Smooth muscle cell (in vitro differentiated cells): ENCODE data around the gene BLM. TPM values are rescaled to one million over a fixed set of nuclear protein-coding genes. Genes with fewer than 3 reads are reported as not detected.

ENCODE experiments used
- DNase-seq: peaks from one replicate; lab custom pipeline; 2025; ENCODE audit not compliant: unreplicated experiment; lab: John Stamatoyannopoulos, UW
- H2AFZ ChIP-seq: fragments of 200-600 bp; sonication (generic); 2 replicates; pipeline ENCODE4 v1.6.0; 2016; ENCODE audit warnings: antibody characterized with exemption, low read depth, mild to moderate bottlenecking
- H3F3A ChIP-seq: fragments of 200-600 bp; sonication (generic); 2 replicates; pipeline ENCODE4 v1.6.0; 2017; ENCODE audit warnings: antibody characterized with exemption, low read depth
- H3K27ac ChIP-seq: fragments of 200-600 bp; sonication (generic); 2 replicates; pipeline ENCODE4 v1.5.1; 2016; ENCODE audit warnings: low read depth, mild to moderate bottlenecking
- H3K27me3 ChIP-seq: fragments of 200-600 bp; sonication (generic); 2 replicates; pipeline ENCODE4 v1.6.1; 2016; ENCODE audit warnings: low read depth, mild to moderate bottlenecking
- H3K36me3 ChIP-seq: fragments of 200-600 bp; sonication (generic); 2 replicates; pipeline ENCODE4 v1.5.1; 2016; ENCODE audit warnings: low read depth
- H3K4me1 ChIP-seq: fragments of 200-600 bp; sonication (generic); 2 replicates; pipeline ENCODE4 v1.5.1; 2016; ENCODE audit warnings: low read depth
- H3K4me2 ChIP-seq: fragments of 200-600 bp; sonication (generic); 2 replicates; pipeline ENCODE4 v1.6.0; 2016; ENCODE audit warnings: mild to moderate bottlenecking
- H3K4me3 ChIP-seq: fragments of 200-600 bp; sonication (generic); 2 replicates; pipeline ENCODE4 v1.5.1; 2016; ENCODE audit warnings: mild to moderate bottlenecking
- H3K79me2 ChIP-seq: fragments of 200-600 bp; sonication (generic); 2 replicates; pipeline ENCODE4 v1.6.0; 2016; ENCODE audit warnings: low read depth, mild to moderate bottlenecking
- H3K9ac ChIP-seq: fragments of 200-600 bp; sonication (generic); 2 replicates; pipeline ENCODE4 v1.6.0; 2016; ENCODE audit warnings: low read depth
- H3K9me3 ChIP-seq: fragments of 200-600 bp; sonication (generic); replicated peaks from 2 replicates; pipeline ENCODE4 v1.5.1; 2016; ENCODE audit warnings: low read depth
- H4K20me1 ChIP-seq: fragments of 200-600 bp; sonication (generic); 2 replicates; pipeline ENCODE4 v1.6.0; 2016; ENCODE audit warnings: low read depth
- WGBS: methylation state at CpG from one replicate; pipeline ENCODE4 v1.1.7; 2016; ENCODE audit warnings: low lambda C conversion rate; 5-methylcytosine and 5-hydroxymethylcytosine counted together
- polyA plus RNA-seq: library from polyadenylated mRNA; unstranded; fragments of >200 nt; fragmentation: Nextera tagmentation; extraction: Ambion mirVana; gene quantifications from 2 replicates; pipeline ENCODE4 v1.2.1, GENCODE V29; 2016
- total RNA-seq: library from RNA; depleted of rRNA; stranded (reverse); fragments of >200 nt; gene quantifications from 2 replicates; pipeline ENCODE4 v1.2.3, GENCODE V29; 2014
- TF ChIP-seq, protein P1 (sequence below): fragments of 200-600 bp; sonication (generic); IDR thresholded peaks from 2 replicates; pipeline ENCODE4 v1.5.1; 2017; ENCODE audit warnings: borderline replicate concordance, mild to moderate bottlenecking, antibody characterized with exemption; ENCODE audit not compliant: insufficient read depth, poor library complexity, severe bottlenecking

Gene BLM
- total and polyA plus RNA-seq, 2 experiments from 2014 or later = 3.1 to 4.9 TPM

GRCh38 chr15:90705212-90705611 lies 11.9 kb upstream of the BLM start:
- Histone ChIP-seq H2AFZ (no peak overlapping the region), H3K79me2 (no peaks in the 10 kb centered on the region), H3K4me1 (no peaks in the 10 kb centered on the region), H3K27me3 (no peaks in the 10 kb centered on the region), H3K36me3 (no peaks in the 10 kb centered on the region), H3K27ac (no peak overlapping the region), H3K4me3 (no peak overlapping the region), H4K20me1 (no peaks in the 10 kb centered on the region), H3F3A (no peaks in the 10 kb centered on the region), H3K9me3 (no peaks in the 10 kb centered on the region), H3K9ac (no peak overlapping the region), H3K4me2 (no peak overlapping the region)
- WGBS = 95% methylated on average over 4 of the region's 4 CpGs
- no peak for DNase-seq
- TF ChIP-seq, protein P1, sequence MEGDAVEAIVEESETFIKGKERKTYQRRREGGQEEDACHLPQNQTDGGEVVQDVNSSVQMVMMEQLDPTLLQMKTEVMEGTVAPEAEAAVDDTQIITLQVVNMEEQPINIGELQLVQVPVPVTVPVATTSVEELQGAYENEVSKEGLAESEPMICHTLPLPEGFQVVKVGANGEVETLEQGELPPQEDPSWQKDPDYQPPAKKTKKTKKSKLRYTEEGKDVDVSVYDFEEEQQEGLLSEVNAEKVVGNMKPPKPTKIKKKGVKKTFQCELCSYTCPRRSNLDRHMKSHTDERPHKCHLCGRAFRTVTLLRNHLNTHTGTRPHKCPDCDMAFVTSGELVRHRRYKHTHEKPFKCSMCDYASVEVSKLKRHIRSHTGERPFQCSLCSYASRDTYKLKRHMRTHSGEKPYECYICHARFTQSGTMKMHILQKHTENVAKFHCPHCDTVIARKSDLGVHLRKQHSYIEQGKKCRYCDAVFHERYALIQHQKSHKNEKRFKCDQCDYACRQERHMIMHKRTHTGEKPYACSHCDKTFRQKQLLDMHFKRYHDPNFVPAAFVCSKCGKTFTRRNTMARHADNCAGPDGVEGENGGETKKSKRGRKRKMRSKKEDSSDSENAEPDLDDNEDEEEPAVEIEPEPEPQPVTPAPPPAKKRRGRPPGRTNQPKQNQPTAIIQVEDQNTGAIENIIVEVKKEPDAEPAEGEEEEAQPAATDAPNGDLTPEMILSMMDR = no peak

GRCh38 chr15:90706394-90707327 lies 10.5 kb upstream of the BLM start:
- H3K4me1 ChIP-seq = no peaks in the 10 kb centered on the region
- H3K79me2 ChIP-seq = no peaks in the 10 kb centered on the region
- H3K9me3 ChIP-seq = no peaks in the 10 kb centered on the region
- H3F3A ChIP-seq = no peaks in the 10 kb centered on the region
- no peak for DNase-seq
- H4K20me1 ChIP-seq = no peaks in the 10 kb centered on the region
- no peaks in the 10 kb centered on the region for H3K36me3 ChIP-seq
- no peaks in the 10 kb centered on the region for H3K27me3 ChIP-seq
- no peak overlapping the region for H3K4me2 ChIP-seq
- TF ChIP-seq, protein P1 = no peak
- no peak overlapping the region for H3K27ac ChIP-seq
- no peak overlapping the region for H2AFZ ChIP-seq
- H3K4me3 ChIP-seq = no peak overlapping the region
- no peak overlapping the region for H3K9ac ChIP-seq
- WGBS = 94% methylated on average over 7 of the region's 7 CpGs

DNA sequence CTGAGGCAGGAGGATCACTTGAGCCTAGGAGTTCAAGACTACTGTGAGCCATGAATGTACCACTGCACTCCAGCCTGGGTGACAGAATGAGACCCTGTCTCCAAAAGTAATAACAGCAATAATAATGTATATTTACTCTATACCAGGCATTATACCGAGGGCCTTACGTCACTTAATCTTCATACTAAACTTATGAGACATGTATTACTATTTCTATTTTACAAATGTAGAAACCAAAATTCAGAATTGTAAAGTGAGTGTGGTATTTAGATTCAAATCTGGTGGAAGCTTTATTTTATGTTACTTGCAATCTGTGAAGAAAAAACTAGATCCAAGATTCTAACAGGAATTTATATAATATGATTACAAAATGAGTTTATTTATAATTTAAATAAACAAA lies 9.7 kb upstream of the BLM start:
- no peaks in the 10 kb centered on the region for H3K27me3 ChIP-seq
- TF ChIP-seq, protein P1 = no peak
- WGBS = 86% methylated on average over 2 of the region's 2 CpGs

More for the DNA sequence above, 9.7 kb upstream of the BLM start:
- no peak for DNase-seq
- H3K9ac ChIP-seq = no peak overlapping the region
- no peak overlapping the region for H3K27ac ChIP-seq
- no peaks in the 10 kb centered on the region for H3K79me2 ChIP-seq
- no peak overlapping the region for H2AFZ ChIP-seq
- H3K36me3 ChIP-seq = no peaks in the 10 kb centered on the region
- H3K4me1 ChIP-seq = no peaks in the 10 kb centered on the region
- H3F3A ChIP-seq = no peaks in the 10 kb centered on the region
- no peaks in the 10 kb centered on the region for H4K20me1 ChIP-seq
- H3K4me3 ChIP-seq = no peak overlapping the region
- H3K4me2 ChIP-seq = no peak overlapping the region
- H3K9me3 ChIP-seq = no peaks in the 10 kb centered on the region
